ENCODE data around the gene ODAD3. TPM values are rescaled to one million over a fixed set of nuclear protein-coding genes. Genes with fewer than 3 reads are reported as not detected.
A peak's percentile ranks its signal among the peaks of the same experiment; 100 is the strongest.

Gene ODAD3
- total RNA-seq, 4 donors from 2014 or later, result not detected

DNA sequence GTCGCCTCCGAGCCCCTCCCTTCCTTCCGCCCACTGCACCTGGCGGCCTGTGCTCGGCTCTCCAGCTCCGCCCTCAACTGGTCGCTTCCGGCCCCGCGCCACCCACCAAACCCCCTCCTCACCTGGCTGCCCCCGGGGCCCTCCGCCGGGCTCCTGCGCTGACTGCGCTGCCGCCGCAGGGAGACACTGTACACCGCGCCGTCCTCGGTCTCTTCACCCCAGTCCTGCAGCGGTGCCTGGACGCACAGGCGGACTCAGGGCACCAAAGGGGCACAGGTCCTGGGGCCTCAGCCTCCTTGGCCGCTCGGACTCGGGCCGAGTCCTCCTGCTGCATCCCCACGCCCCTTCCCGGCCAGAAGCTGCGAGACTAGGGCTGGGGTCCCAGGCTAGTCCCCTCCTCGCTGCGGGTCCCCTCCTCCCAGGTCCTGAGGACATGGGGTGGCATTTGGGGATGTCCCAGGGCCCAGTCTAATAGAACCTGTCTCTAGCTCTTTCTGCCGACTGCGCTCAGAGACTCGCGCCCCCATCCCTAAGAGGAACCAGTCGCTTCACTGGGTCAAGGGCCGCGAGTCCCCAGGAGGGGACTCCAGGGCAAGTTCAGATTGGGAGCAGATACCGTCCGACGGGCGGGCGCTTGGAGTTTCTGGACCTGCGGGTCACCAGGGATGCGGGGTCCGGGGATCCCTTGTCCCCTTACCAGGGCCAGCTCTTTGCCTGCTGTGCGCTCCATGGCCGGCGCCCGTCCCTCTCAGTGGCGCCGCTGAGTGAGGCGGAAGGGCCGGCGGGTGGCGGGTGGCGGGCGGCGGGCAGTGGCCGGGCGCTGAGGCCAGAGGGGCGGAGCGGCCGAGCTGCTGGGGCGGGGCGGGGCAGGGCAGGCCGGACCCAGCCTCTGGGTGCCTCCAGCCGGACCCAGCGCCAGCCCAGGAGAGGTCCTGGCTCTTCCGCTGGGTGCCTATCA is 16.1 kb downstream of the ODAD3 start, which contains the start of gene RGL3:
RGL3 (minus strand) TSS at position 766 of the 958 bp plus-strand sequence; CDS start at position 730, 36 bp downstream.
- Histone ChIP-seq H3K9me3 (no peaks in the 10 kb centered on the region), H3K4me1 (peaks cover 4 to 21% of the 10 kb centered on the region in 2 donors), H3K27me3 (peaks cover 56 to 59% (median 58%) of the 10 kb centered on the region in 3 donors), H3K36me3 (no peaks in the 10 kb centered on the region), H3K4me3 (peak within 1 kb of the TSS; percentile 45 to 55 (median 48)), H3K27ac (peak within 1 kb of the TSS; percentile 54 to 67 (median 66))
- in situ Hi-C loops (cut with MboI; ENCODE audit: low sequenced_read_pairs in 4 of 4), result no loop called here
- TF ChIP-seq, protein P1, sequence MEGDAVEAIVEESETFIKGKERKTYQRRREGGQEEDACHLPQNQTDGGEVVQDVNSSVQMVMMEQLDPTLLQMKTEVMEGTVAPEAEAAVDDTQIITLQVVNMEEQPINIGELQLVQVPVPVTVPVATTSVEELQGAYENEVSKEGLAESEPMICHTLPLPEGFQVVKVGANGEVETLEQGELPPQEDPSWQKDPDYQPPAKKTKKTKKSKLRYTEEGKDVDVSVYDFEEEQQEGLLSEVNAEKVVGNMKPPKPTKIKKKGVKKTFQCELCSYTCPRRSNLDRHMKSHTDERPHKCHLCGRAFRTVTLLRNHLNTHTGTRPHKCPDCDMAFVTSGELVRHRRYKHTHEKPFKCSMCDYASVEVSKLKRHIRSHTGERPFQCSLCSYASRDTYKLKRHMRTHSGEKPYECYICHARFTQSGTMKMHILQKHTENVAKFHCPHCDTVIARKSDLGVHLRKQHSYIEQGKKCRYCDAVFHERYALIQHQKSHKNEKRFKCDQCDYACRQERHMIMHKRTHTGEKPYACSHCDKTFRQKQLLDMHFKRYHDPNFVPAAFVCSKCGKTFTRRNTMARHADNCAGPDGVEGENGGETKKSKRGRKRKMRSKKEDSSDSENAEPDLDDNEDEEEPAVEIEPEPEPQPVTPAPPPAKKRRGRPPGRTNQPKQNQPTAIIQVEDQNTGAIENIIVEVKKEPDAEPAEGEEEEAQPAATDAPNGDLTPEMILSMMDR (IDR thresholded peaks at IDR 0.05 in 4 of 5, conservative IDR thresholded peaks at IDR 0.05 in 1 of 5), result no peak
- TF ChIP-seq POLR2A (IDR thresholded peaks at IDR 0.05), result no peak
- DNase-seq (no peak), ATAC-seq (peak in 1 of 2 donors; percentile 31)
- intact Hi-C loops (cut with DNase I; ENCODE audit: low total_unique reads), result no loop called here

DNA sequence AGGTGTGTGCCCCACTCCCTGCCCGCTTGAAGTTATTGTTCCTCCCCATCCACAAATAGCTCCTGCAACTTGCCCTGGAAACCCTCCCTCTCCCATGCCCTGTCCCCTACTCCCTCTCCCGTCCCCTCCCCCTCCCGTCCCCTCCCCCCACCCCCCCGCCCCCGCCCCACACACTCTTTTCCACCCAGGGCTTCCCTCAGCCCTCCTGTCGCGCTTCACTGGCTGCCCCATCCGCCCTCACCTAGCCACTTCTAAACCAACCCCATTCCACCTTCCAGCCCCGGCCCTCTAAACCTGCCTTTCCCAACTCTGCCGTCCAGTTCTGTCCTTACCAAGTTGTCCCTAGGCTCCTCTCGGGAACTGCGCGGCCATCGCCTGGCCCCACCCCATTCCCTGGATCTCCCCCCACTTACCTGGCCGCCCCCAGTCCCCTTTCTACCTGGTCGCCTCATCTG is 16.8 kb downstream of the ODAD3 start:
- ATAC-seq (no peak), DNase-seq (no peak)
- in situ Hi-C loops (cut with MboI; ENCODE audit: low sequenced_read_pairs in 4 of 4) (no loop called here), intact Hi-C loops (cut with DNase I; ENCODE audit: low total_unique reads) (no loop called here)
- Histone ChIP-seq H3K9me3 (no peaks in the 10 kb centered on the region), H3K4me1 (peaks cover 4 to 21% of the 10 kb centered on the region in 2 donors), H3K27me3 (peaks cover 49 to 52% (median 51%) of the 10 kb centered on the region in 3 donors), H3K27ac (peak overlapping the region; percentile 37 to 67 (median 60)), H3K4me3 (peak overlapping the region; percentile 36 to 55 (median 48)), H3K36me3 (no peaks in the 10 kb centered on the region)
- no peak for TF ChIP-seq POLR2A (IDR thresholded peaks at IDR 0.05)
- TF ChIP-seq, protein P1 (IDR thresholded peaks at IDR 0.05 in 4 of 5, conservative IDR thresholded peaks at IDR 0.05 in 1 of 5), result no peak

DNA sequence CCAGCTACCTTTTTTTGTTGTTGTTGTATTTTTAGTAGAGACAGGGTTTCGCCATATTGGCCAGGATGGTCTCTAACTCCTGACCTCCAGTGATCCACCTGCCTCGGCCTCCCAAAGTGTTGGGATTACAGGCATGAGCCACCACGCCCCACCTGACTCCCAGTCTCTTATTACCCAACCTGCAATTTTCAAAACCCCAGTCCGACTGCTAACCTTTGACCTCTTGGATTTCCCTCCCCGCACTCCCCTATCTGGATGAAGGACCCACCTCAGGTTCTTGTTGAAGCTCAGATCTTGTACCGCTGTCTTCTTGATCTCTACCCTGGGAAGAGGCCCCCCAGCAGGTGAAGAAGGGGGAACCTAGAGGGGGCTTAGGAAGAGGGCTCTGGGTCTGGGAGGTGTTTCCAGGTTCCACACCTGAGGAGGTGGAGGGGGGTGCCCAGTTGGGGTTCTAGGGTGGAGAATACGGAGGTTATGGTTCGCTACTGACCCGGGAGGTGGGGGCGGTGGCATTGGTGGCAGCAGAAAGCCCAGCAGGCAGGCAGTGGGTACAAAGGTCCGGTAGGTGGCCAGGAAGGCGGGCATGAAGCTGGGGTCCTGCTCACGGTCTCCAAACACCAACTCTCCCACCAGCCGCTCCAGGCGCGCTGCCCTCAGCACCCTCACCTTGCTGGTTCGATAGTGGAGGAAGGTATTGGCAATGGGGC is 18.4 kb downstream of the ODAD3 start:
- DNase-seq (no peak), ATAC-seq (no peak)
- Histone ChIP-seq H3K9me3 (no peaks in the 10 kb centered on the region), H3K27me3 (peaks cover 35 to 38% (median 36%) of the 10 kb centered on the region in 3 donors), H3K36me3 (no peaks in the 10 kb centered on the region), H3K4me1 (peaks cover 0 to 8% of the 10 kb centered on the region in 2 donors), H3K4me3 (no peak overlapping the region), H3K27ac (no peak overlapping the region)
- TF ChIP-seq, protein P1 (IDR thresholded peaks at IDR 0.05 in 4 of 5, conservative IDR thresholded peaks at IDR 0.05 in 1 of 5), result no peak
- no peak for TF ChIP-seq POLR2A (IDR thresholded peaks at IDR 0.05)
- in situ Hi-C loops (cut with MboI; ENCODE audit: low sequenced_read_pairs in 4 of 4) (no loop called here), intact Hi-C loops (cut with DNase I; ENCODE audit: low total_unique reads) (no loop called here)

DNA sequence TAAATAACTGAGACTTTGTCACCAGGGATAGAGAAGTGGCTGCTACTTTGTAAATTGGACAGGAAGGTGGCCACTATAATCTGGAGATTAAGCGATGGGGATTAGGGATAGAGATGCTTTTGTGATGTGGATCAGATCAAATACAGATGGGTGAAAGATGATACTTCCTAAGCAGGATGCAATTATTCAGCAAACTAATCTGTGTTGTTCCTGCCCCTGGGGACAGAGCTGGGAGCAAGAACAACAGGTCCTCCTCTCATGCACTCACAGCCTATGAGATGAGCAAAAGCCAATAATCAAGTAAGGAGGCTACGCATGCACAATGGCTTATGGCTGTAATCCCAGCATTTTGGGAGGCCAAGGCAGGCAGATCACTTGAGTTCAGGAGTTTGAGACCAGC is 20.4 kb downstream of the ODAD3 start:
- no peaks in the 10 kb centered on the region for H3K9me3 ChIP-seq
- TF ChIP-seq, protein P1 (IDR thresholded peaks at IDR 0.05 in 4 of 5, conservative IDR thresholded peaks at IDR 0.05 in 1 of 5), result no peak
- no peak for TF ChIP-seq POLR2A (IDR thresholded peaks at IDR 0.05)
- no peak overlapping the region for H3K27ac ChIP-seq
- peaks cover 18 to 21% (median 21%) of the 10 kb centered on the region in 3 donors for H3K27me3 ChIP-seq
- ATAC-seq (no peak), DNase-seq (no peak)
- H3K36me3 ChIP-seq, result no peaks in the 10 kb centered on the region
- H3K4me3 ChIP-seq, result no peak overlapping the region
- intact Hi-C loops (cut with DNase I; ENCODE audit: low total_unique reads), result no loop called here
- peaks cover 0 to 4% of the 10 kb centered on the region in 2 donors for H3K4me1 ChIP-seq
- in situ Hi-C loops (cut with MboI; ENCODE audit: low sequenced_read_pairs in 4 of 4), result no loop called here

Measured in gastrocnemius medialis (tissue), 4 donors.